ENCODE measurements around the gene CALHM1. TPM values are rescaled to one million over a fixed set of nuclear protein-coding genes. Genes with fewer than 3 reads are reported as not detected.

The CALHM1 gene
- total and polyA plus RNA-seq, 2 of the 8 experiments (the other 6 are each of a cell fraction or from before 2014, with no cell fraction given), result 0.29 to 0.34 TPM

DNA sequence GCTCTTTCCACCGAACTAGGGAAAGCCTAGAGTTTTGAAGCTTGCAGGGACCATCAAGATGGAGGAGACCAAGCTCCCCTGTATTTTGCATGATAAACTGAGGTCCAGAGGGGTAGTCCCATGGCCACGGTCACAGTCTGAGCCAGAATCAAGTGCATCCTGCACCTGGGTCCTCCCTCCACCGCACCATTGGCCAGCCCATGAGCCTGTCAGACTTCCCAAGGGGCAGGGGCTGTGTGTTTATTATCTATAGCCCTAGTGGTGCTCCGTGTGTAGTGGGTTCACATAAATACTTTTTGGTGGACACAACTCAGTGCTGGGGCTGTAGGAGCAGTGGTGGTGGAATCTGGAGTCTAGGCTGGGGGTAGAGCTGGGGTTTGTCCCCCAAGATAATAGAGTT is 16.7 kb upstream of the CALHM1 start:
- no peaks in the 10 kb centered on the region for H3K9me3 ChIP-seq (ENCODE audit: insufficient read depth in 2 of 2, low read depth in 1 of 2, low read length in 1 of 2)
- H3K4ac ChIP-seq (replicated peaks; ENCODE audit: insufficient read length, low read depth, low read length), result no peak overlapping the region
- H2BK120ac ChIP-seq (replicated peaks; ENCODE audit: low read depth, low read length), result no peak overlapping the region
- FAIRE-seq (no peak), DNase-seq (ENCODE audit: low read depth in 1 of 2, low spot score in 2 of 2) (no peak)
- no peak overlapping the region for H2AK5ac ChIP-seq (ENCODE audit: low read depth, low read length)
- no peak overlapping the region for H4K8ac ChIP-seq (ENCODE audit: extremely low read depth, insufficient read depth, low read length)
- no peak overlapping the region for H3K27ac ChIP-seq (ENCODE audit: low read depth, low read length)
- no peak overlapping the region for H4K91ac ChIP-seq (replicated peaks; ENCODE audit: insufficient read length, low read length)
- H3K4me3 ChIP-seq (ENCODE audit: extremely low read depth in 1 of 4, insufficient read depth in 2 of 4, low read depth in 3 of 4, low read length in 4 of 4), result no peak overlapping the region
- no peaks in the 10 kb centered on the region for H4K20me1 ChIP-seq (replicated peaks in 1 of 2; ENCODE audit: control insufficient read depth in 1 of 2, insufficient read depth in 2 of 2, low read length in 2 of 2)
- H3K27me3 ChIP-seq (replicated peaks in 1 of 4; ENCODE audit: control insufficient read depth in 3 of 4, extremely low read depth in 1 of 4, insufficient read depth in 3 of 4, low read length in 3 of 4), result no peaks in the 10 kb centered on the region; a peak in 2 of 7 replicates
- peaks cover 4% of the 10 kb centered on the region; the same call in 1 of the 2 replicates for H3K23me2 ChIP-seq (ENCODE audit: low read depth, low read length)
- H3K79me2 ChIP-seq (ENCODE audit: control insufficient read depth in 1 of 2, insufficient read depth in 2 of 2, low read length in 2 of 2), result no peaks in the 10 kb centered on the region
- H2BK20ac ChIP-seq (ENCODE audit: low read length), result no peak overlapping the region
- H3K56ac ChIP-seq (replicated peaks; ENCODE audit: insufficient read length, low read depth, low read length), result no peak overlapping the region
- H2BK12ac ChIP-seq (ENCODE audit: low read depth, low read length), result no peak overlapping the region
- TF ChIP-seq CBX5 (IDR thresholded peaks at IDR 0.05; ENCODE audit: low read depth, low read length) (no peak), POU5F1 (IDR thresholded peaks at IDR 0.05; ENCODE audit: low read depth, low read length) (no peak)
- TF ChIP-seq, protein P1, sequence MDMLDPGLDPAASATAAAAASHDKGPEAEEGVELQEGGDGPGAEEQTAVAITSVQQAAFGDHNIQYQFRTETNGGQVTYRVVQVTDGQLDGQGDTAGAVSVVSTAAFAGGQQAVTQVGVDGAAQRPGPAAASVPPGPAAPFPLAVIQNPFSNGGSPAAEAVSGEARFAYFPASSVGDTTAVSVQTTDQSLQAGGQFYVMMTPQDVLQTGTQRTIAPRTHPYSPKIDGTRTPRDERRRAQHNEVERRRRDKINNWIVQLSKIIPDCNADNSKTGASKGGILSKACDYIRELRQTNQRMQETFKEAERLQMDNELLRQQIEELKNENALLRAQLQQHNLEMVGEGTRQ (IDR thresholded peaks at IDR 0.05; ENCODE audit: low read length), result no peak
- POLR2A ChIA-PET (ENCODE audit: partially characterized antibody), result interaction anchor here (0.6 to 3.1 kb wide), 6 partner anchors 24 to 148 kb away, joined by 3 to 12 read pairs (median 4); partner anchors contain the start of gene CALHM2
- no peaks in the 10 kb centered on the region for H3K79me1 ChIP-seq (ENCODE audit: low read depth, low read length)
- H3K4me1 ChIP-seq (replicated peaks in 1 of 4; ENCODE audit: control insufficient read depth in 3 of 4, insufficient read depth in 4 of 4, low read length in 3 of 4), result peaks cover 0 to 16% (median 11%) of the 10 kb centered on the region in 4 experiments; a peak in 6 of 7 replicates
- no peak overlapping the region for H3K23ac ChIP-seq (ENCODE audit: insufficient read length)
- no peak overlapping the region for H3K18ac ChIP-seq (ENCODE audit: extremely low read depth, low read length)
- H3K4me2 ChIP-seq (ENCODE audit: insufficient read depth in 1 of 2, low read depth in 2 of 2, low read length in 2 of 2), result no peak overlapping the region
- H2BK5ac ChIP-seq (ENCODE audit: low read depth, low read length), result no peak overlapping the region
- H4K5ac ChIP-seq (ENCODE audit: insufficient read length, low read depth, low read length), result no peak overlapping the region
- H2AFZ ChIP-seq (ENCODE audit: low read length), result no peak overlapping the region
- H3K36me3 ChIP-seq (ENCODE audit: control insufficient read depth in 2 of 4, insufficient read depth in 4 of 4, low read length in 3 of 4), result no peaks in the 10 kb centered on the region
- H3K14ac ChIP-seq (ENCODE audit: insufficient read length), result no peak overlapping the region
- CTCF ChIA-PET (ENCODE audit: partially characterized antibody), result interaction anchor here (0.6 to 9.0 kb wide), 20 partner anchors 9 to 211 kb away, joined by 3 to 71 read pairs (median 8); partner anchors contain the start of genes CALHM1, CALHM2 and NEURL1
- WGBS, 2 experiments (ENCODE audit: extremely low coverage in 1 of 2, insufficient coverage in 1 of 2, insufficient read length in 1 of 2, insufficient replicate concordance in 2 of 2, low coverage in 1 of 2, low lambda C conversion rate in 2 of 2, missing lambda C conversion rate in 1 of 2), result 89% methylated on average over 4 of the region's 4 CpGs; no CpG with 5 or more reads in 1 of the 2 experiments
- no peak overlapping the region for H3K9ac ChIP-seq (replicated peaks in 1 of 4; ENCODE audit: extremely low read depth in 1 of 4, low read depth in 3 of 4, low read length in 3 of 4)
- H2BK15ac ChIP-seq (ENCODE audit: low read length), result no peak overlapping the region

Data from H1 (cell line).